GM12878 (cell line): ENCODE results near the gene MAP6D1.

Experiments
- CTCF ChIP-seq, 3 experiments: IDR thresholded peaks in 2 of 3; conservative IDR thresholded peaks in 1 of 3; 2 replicates each; pipeline ENCODE4 v1.5.1; 2011; ENCODE audit warnings: low read depth in 3 of 3, low read length in 3 of 3, mild to moderate bottlenecking in 3 of 3, control low read depth in 2 of 3, moderate library complexity in 2 of 3, inconsistent platforms in 1 of 3, mixed read lengths in 1 of 3; ENCODE audit not compliant: control insufficient read depth in 2 of 3, insufficient read depth in 1 of 3; ENCODE audit errors: extremely low read depth in 1 of 3
- E2F4 ChIP-seq: IDR thresholded peaks from 2 replicates; pipeline ENCODE4 v1.6.1; 2012; ENCODE audit warnings: low read depth, low read length, improper control_type of control experiment
- NFIC ChIP-seq: IDR thresholded peaks from 2 replicates; pipeline ENCODE4 v1.6.1; 2012; ENCODE audit warnings: low read depth, mild to moderate bottlenecking, inconsistent platforms, low read length, moderate library complexity
- POLR2A ChIP-seq: IDR thresholded peaks from 2 replicates; pipeline ENCODE4 v1.6.1; 2011; ENCODE audit warnings: low read depth, mild to moderate bottlenecking, low read length
- RCOR1 ChIP-seq: conservative IDR thresholded peaks from 2 replicates; pipeline ENCODE4 v1.6.1; 2012; ENCODE audit warnings: low read depth, low read length, improper control_type of control experiment
- RUNX3 ChIP-seq: IDR thresholded peaks from 2 replicates; pipeline ENCODE4 v1.6.1; 2012; ENCODE audit warnings: low read length, inconsistent platforms
- SIX5 ChIP-seq: IDR thresholded peaks from 2 replicates; pipeline ENCODE4 v1.6.1; 2011; ENCODE audit warnings: mild to moderate bottlenecking, low read depth, low read length, moderate library complexity; ENCODE audit not compliant: severe bottlenecking
- SMARCA5 ChIP-seq: fragments of 450-650 bp; IDR thresholded peaks from 2 replicates; pipeline ENCODE4 v1.6.1; 2017; ENCODE audit warnings: mild to moderate bottlenecking
- SMC3 ChIP-seq: IDR thresholded peaks from 2 replicates; pipeline ENCODE4 v1.6.1; 2011; ENCODE audit warnings: low read length, improper control_type of control experiment, borderline replicate concordance
- SPI1 ChIP-seq: IDR thresholded peaks from 2 replicates; pipeline ENCODE4 v1.6.1; 2011; ENCODE audit warnings: low read depth, mild to moderate bottlenecking, low read length, moderate library complexity, borderline replicate concordance; ENCODE audit not compliant: insufficient read depth
- YY1 ChIP-seq: IDR thresholded peaks from 2 replicates; pipeline ENCODE4 v1.6.1; 2011; ENCODE audit warnings: low read depth, mild to moderate bottlenecking, low read length

GRCh38 chr3:183811638-183812037 lies 13.7 kb downstream of the MAP6D1 start:
- TF ChIP-seq CTCF (IDR thresholded peaks at IDR 0.05 in 2 of 3, conservative IDR thresholded peaks at IDR 0.05 in 1 of 3; ENCODE audit: control insufficient read depth in 2 of 3, extremely low read depth in 1 of 3, insufficient read depth in 1 of 3, low read depth in 3 of 3, low read length in 3 of 3) = no peak
- no peak for TF ChIP-seq E2F4
- TF ChIP-seq RUNX3 = no peak
- no peak for TF ChIP-seq SIX5
- TF ChIP-seq SMARCA5 = no peak
- TF ChIP-seq POLR2A = no peak
- no peak for TF ChIP-seq YY1
- no peak for TF ChIP-seq SPI1
- no peak for TF ChIP-seq RCOR1
- TF ChIP-seq NFIC = no peak
- TF ChIP-seq SMC3 = no peak
